CD14-positive monocyte (primary cell): ENCODE measurements around the gene HSPBAP1. TPM values are rescaled to one million over a fixed set of nuclear protein-coding genes. Genes with fewer than 3 reads are reported as not detected.

Experiments used
- DNase-seq, 3 donors: peaks; one replicate each; pipeline ENCODE4 v3.0.0-alpha.2; 2011 to 2022
- H2AFZ ChIP-seq: 2 replicates; pipeline ENCODE4 v1.6.0; 2012; ENCODE audit warnings: mild to moderate bottlenecking, low read depth, low read length, inconsistent platforms; ENCODE audit not compliant: insufficient read depth, poor library complexity, severe bottlenecking
- H3K27ac ChIP-seq, 2 donors: 1 replicate in 1 of 2; 2 replicates in 1 of 2; pipeline ENCODE4 v1.5.1; 2012 to 2013; ENCODE audit warnings: low read length in 2 of 2, control low read depth in 1 of 2, inconsistent platforms in 1 of 2, low read depth in 1 of 2, mild to moderate bottlenecking in 1 of 2
- H3K27me3 ChIP-seq, 2 donors: one replicate each; pipeline versions ENCODE4 v1.6.0 to v1.6.1; 2011 to 2013; ENCODE audit warnings: low read length in 2 of 2; ENCODE audit not compliant: control insufficient read depth in 2 of 2, insufficient read depth in 2 of 2
- H3K36me3 ChIP-seq, 2 donors: replicated peaks in 1 of 2; 1 replicate in 1 of 2; 2 replicates in 1 of 2; pipeline versions ENCODE4 v1.5.1 to v1.6.1; 2012 to 2013; ENCODE audit warnings: low read length in 2 of 2, control low read depth in 1 of 2, inconsistent platforms in 1 of 2, mild to moderate bottlenecking in 1 of 2; ENCODE audit not compliant: insufficient read depth in 2 of 2, control insufficient read depth in 1 of 2
- H3K4me1 ChIP-seq, 2 donors: 1 replicate in 1 of 2; 2 replicates in 1 of 2; pipeline versions ENCODE4 v1.5.1 to v1.6.1; 2012 to 2013; ENCODE audit warnings: low read length in 2 of 2, control low read depth in 1 of 2, inconsistent platforms in 1 of 2, mild to moderate bottlenecking in 1 of 2, moderate library complexity in 1 of 2; ENCODE audit not compliant: insufficient read depth in 2 of 2, control insufficient read depth in 1 of 2
- H3K4me2 ChIP-seq: replicated peaks from 2 replicates; pipeline ENCODE3; 2012; ENCODE audit warnings: low read length, moderate library complexity, mild to moderate bottlenecking; ENCODE audit not compliant: poor library complexity, severe bottlenecking; ENCODE audit errors: extremely low read depth
- H3K4me3 ChIP-seq, 3 experiments: fragments of 200-600 bp in 1 of 3; sonication (generic) in 1 of 3; replicated peaks in 1 of 3; 1 replicate in 2 of 3; 2 replicates in 1 of 3; pipeline ENCODE4 v1.5.1; 2011 to 2013; ENCODE audit warnings: low read length in 3 of 3, mild to moderate bottlenecking in 3 of 3, control low read depth in 2 of 3, low read depth in 2 of 3, inconsistent platforms in 1 of 3, moderate library complexity in 1 of 3
- H3K79me2 ChIP-seq: 2 replicates; pipeline ENCODE4 v1.6.0; 2012; ENCODE audit warnings: mild to moderate bottlenecking, control low read depth, inconsistent platforms, low read length, moderate library complexity; ENCODE audit not compliant: insufficient read depth
- H3K9ac ChIP-seq: 2 replicates; pipeline ENCODE4 v1.6.0; 2017; ENCODE audit warnings: low read length, mild to moderate bottlenecking; ENCODE audit not compliant: insufficient read depth, poor library complexity, severe bottlenecking
- H3K9me3 ChIP-seq, 2 donors: replicated peaks in 1 of 2; 1 replicate in 1 of 2; 2 replicates in 1 of 2; pipeline versions ENCODE4 v1.5.1 to v1.6.1; 2012 to 2013; ENCODE audit warnings: low read length in 2 of 2, control low read depth in 1 of 2; ENCODE audit not compliant: control insufficient read depth in 1 of 2, insufficient read depth in 1 of 2
- H4K20me1 ChIP-seq: 2 replicates; pipeline ENCODE4 v1.6.0; 2012; ENCODE audit warnings: mild to moderate bottlenecking, low read length, control low read depth, moderate library complexity; ENCODE audit not compliant: insufficient read depth
- H3K27ac Mint-ChIP-seq, 7 donors: one replicate each; pipeline ENCODE4 v1.8.0; 2020; ENCODE audit warnings: mild to moderate bottlenecking in 7 of 7, mixed read lengths in 7 of 7, moderate library complexity in 6 of 7, inconsistent platforms in 2 of 7
- H3K27me3 Mint-ChIP-seq, 3 donors: one replicate each; pipeline ENCODE4 v1.8.0; 2021 to 2022; ENCODE audit warnings: low read depth in 3 of 3, mild to moderate bottlenecking in 3 of 3, mixed read lengths in 3 of 3, moderate library complexity in 3 of 3, inconsistent platforms in 1 of 3
- H3K36me3 Mint-ChIP-seq, 2 donors: one replicate each; pipeline ENCODE4 v1.8.0; 2020; ENCODE audit warnings: mixed read lengths in 2 of 2, inconsistent platforms in 1 of 2, mild to moderate bottlenecking in 1 of 2
- H3K4me1 Mint-ChIP-seq: one replicate; pipeline ENCODE4 v1.8.0; 2020; ENCODE audit warnings: mild to moderate bottlenecking, mixed read lengths
- H3K4me3 Mint-ChIP-seq, 2 donors: one replicate each; pipeline ENCODE4 v1.8.0; 2020; ENCODE audit warnings: mild to moderate bottlenecking in 2 of 2, mixed read lengths in 2 of 2, moderate library complexity in 1 of 2
- H3K9me3 Mint-ChIP-seq, 7 donors: one replicate each; pipeline ENCODE4 v1.8.0; 2020 to 2022; ENCODE audit warnings: mixed read lengths in 7 of 7, mild to moderate bottlenecking in 6 of 7, moderate library complexity in 6 of 7, inconsistent platforms in 2 of 7
- WGBS: methylation state at CpG from one replicate; pipeline ENCODE4 v1.1.5; 2013; ENCODE audit warnings: missing lambda C conversion rate; ENCODE audit not compliant: insufficient coverage; 5-methylcytosine and 5-hydroxymethylcytosine counted together
- intact Hi-C, 2 donors: fragments of 100-400 bp; cut with micrococcal nuclease; formaldehyde crosslinking; loops; one replicate each; pipeline versions ENCODE4 v1.15.0 to v1.15.1; 2023
- polyA plus RNA-seq, 3 donors: library from polyadenylated mRNA; depleted of rRNA in 1 of 3; unstranded in 2 of 3; stranded (reverse) in 1 of 3; fragments of 300-500 nt in 2 of 3; fragments of >200 nt in 1 of 3; fragmentation: Illumina TruSeq in 2 of 3; gene quantifications; 1 replicate in 2 of 3; 2 replicates in 1 of 3; pipeline ENCODE4 v1.2.3, GENCODE V29; 2012 to 2021
- TF ChIP-seq, protein P1 (sequence below): fragments of 200-600 bp; IDR thresholded peaks from one replicate; pipeline ENCODE4 v1.8.0; 2022; ENCODE audit warnings: antibody characterized with exemption, mild to moderate bottlenecking

The HSPBAP1 gene
- polyA plus RNA-seq, 3 donors = 11.7 to 48.2 (median 11.9) TPM

DNA sequence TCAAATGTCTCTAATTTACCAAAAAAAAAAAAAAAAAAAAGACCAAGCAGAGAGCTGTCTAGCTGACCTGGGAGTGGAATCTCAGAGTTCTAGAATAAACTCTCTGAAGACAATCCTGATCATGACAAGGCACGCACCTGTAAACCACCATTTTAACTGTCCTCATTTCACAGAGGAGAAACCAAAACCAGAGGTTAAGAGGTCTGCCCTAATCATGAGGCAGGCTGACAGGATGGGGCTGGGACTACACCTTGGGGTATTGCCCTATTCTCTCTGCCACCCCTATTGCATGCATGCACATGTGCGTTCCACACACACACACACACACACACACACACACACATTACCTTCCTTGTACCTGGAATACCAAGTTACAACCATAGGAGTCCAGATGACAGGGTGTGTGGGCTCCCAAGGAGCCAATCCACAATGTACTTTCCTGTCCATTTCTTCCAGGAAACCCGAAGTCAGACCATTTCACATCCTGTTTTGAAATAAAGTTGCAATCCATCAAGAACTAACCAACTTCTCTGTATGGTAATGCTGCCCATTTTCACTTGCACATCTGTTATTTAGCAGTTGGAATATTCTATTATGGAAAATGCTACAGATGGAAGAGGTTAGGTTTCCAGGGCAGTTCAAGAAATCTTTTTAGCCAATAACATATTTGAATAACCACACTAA is 34.6 kb downstream of the HSPBAP1 start:
- Mint-ChIP-seq H3K9me3 (no peaks in the 10 kb centered on the region), H3K4me1 (peaks cover 72% of the 10 kb centered on the region), H3K27ac (peak overlapping the region; percentile 82 to 96 (median 93))

DNA sequence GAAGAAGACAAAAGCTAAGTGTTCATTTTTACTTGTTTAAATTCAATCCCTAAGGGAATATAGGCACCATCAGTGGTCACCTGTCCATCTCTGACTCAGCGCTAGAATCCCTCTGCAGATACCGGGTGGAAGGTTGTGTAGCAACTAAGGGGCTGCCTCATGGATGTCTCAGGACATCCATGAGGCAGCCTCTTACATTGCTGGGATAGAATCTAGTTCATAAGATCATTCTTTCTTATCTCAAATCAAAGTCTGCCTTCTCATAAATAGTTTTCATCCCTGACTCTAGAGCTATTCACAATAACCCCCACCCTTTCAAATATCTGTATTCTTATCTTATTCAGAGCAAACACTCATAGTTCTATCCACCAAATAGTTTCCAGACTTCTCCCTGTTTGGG is 38.1 kb downstream of the HSPBAP1 start:
- H3K36me3 ChIP-seq = peaks cover 40 to 46% of the 10 kb centered on the region in 2 donors
- H3K9me3 Mint-ChIP-seq = no peaks in the 10 kb centered on the region
- H3K27ac Mint-ChIP-seq = peak overlapping the region in 1 of 7 donors; percentile 12
- no peak overlapping the region for H3K4me2 ChIP-seq
- intact Hi-C loops = loop anchor here (5.0 to 10.0 kb wide), 2 partner anchors 37 to 99 kb away; partner anchors contain the start of gene HSPBAP1 (in 2 of the 2)
- no peaks in the 10 kb centered on the region for H3K9me3 ChIP-seq
- no peaks in the 10 kb centered on the region for H4K20me1 ChIP-seq
- peaks cover 33 to 35% of the 10 kb centered on the region in 2 donors for H3K4me1 ChIP-seq
- no peak overlapping the region for H3K27ac ChIP-seq
- no peak overlapping the region for H3K9ac ChIP-seq
- no peak overlapping the region for H3K4me3 Mint-ChIP-seq
- H3K27me3 Mint-ChIP-seq = no peaks in the 10 kb centered on the region
- peaks cover 34% of the 10 kb centered on the region for H3K79me2 ChIP-seq
- TF ChIP-seq, protein P1, sequence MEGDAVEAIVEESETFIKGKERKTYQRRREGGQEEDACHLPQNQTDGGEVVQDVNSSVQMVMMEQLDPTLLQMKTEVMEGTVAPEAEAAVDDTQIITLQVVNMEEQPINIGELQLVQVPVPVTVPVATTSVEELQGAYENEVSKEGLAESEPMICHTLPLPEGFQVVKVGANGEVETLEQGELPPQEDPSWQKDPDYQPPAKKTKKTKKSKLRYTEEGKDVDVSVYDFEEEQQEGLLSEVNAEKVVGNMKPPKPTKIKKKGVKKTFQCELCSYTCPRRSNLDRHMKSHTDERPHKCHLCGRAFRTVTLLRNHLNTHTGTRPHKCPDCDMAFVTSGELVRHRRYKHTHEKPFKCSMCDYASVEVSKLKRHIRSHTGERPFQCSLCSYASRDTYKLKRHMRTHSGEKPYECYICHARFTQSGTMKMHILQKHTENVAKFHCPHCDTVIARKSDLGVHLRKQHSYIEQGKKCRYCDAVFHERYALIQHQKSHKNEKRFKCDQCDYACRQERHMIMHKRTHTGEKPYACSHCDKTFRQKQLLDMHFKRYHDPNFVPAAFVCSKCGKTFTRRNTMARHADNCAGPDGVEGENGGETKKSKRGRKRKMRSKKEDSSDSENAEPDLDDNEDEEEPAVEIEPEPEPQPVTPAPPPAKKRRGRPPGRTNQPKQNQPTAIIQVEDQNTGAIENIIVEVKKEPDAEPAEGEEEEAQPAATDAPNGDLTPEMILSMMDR = no peak
- H3K4me1 Mint-ChIP-seq = peaks cover 44% of the 10 kb centered on the region
- WGBS = 100% methylated on average over 1 of the region's 2 CpGs
- H2AFZ ChIP-seq = no peak overlapping the region
- no peaks in the 10 kb centered on the region for H3K27me3 ChIP-seq
- H3K36me3 Mint-ChIP-seq = peaks cover 53 to 62% of the 10 kb centered on the region in 2 donors
- DNase-seq = no peak
- H3K4me3 ChIP-seq = no peak overlapping the region

More for the DNA sequence above, 34.6 kb downstream of the HSPBAP1 start:
- TF ChIP-seq, protein P1 = no peak
- H3K9ac ChIP-seq = peak overlapping the region; percentile 16
- DNase-seq = peak; percentile 54 to 71 (median 58)
- no peaks in the 10 kb centered on the region for H3K9me3 ChIP-seq
- peak overlapping the region in 2 of 3 experiments; percentile 16 to 66 for H3K4me3 ChIP-seq
- peaks cover 57% of the 10 kb centered on the region for H3K79me2 ChIP-seq
- WGBS = no CpG with 5 or more reads among the region's 3 CpGs
- peaks cover 0 to 1% (median 0%) of the 10 kb centered on the region in 3 donors for H3K27me3 Mint-ChIP-seq
- H3K36me3 Mint-ChIP-seq = peaks cover 26 to 41% of the 10 kb centered on the region in 2 donors
- H3K4me3 Mint-ChIP-seq = peak overlapping the region; percentile 44 to 76
- peak overlapping the region; percentile 48 for H2AFZ ChIP-seq
- H3K4me1 ChIP-seq = peaks cover 53 to 63% of the 10 kb centered on the region in 2 donors
- H3K27ac ChIP-seq = peak overlapping the region; percentile 60 to 85
- intact Hi-C loops = loop anchor here (5.0 to 10.0 kb wide), 2 partner anchors 33 to 96 kb away; partner anchors contain the start of gene HSPBAP1 (in 2 of the 2)
- no peaks in the 10 kb centered on the region for H3K27me3 ChIP-seq
- H3K36me3 ChIP-seq = peaks cover 7 to 11% of the 10 kb centered on the region in 2 donors
- peak overlapping the region; percentile 72 for H3K4me2 ChIP-seq
- no peaks in the 10 kb centered on the region for H4K20me1 ChIP-seq
